B cell (primary cell): ENCODE measurements around the gene FOXK1.

ENCODE experiments used
- CTCF ChIP-seq: fragments of 200-600 bp; IDR thresholded peaks from one replicate; pipeline ENCODE4 v1.8.0; 2022; ENCODE audit warnings: antibody characterized with exemption, mild to moderate bottlenecking
- EZH2 ChIP-seq: IDR thresholded peaks from 2 replicates; pipeline ENCODE4 v1.6.1; 2012; ENCODE audit warnings: borderline replicate concordance, low read depth, mild to moderate bottlenecking, moderate library complexity, low read length; ENCODE audit not compliant: insufficient read depth, poor library complexity, severe bottlenecking

- TF ChIP-seq EZH2, result no peak
- TF ChIP-seq CTCF, result no peak
These were observed 57.5 kb downstream of the FOXK1 start for GRCh38 chr7:4739528-4739992.
